Measurements from ENCODE around the gene PEAK3.

PEAK3 gene

DNA sequence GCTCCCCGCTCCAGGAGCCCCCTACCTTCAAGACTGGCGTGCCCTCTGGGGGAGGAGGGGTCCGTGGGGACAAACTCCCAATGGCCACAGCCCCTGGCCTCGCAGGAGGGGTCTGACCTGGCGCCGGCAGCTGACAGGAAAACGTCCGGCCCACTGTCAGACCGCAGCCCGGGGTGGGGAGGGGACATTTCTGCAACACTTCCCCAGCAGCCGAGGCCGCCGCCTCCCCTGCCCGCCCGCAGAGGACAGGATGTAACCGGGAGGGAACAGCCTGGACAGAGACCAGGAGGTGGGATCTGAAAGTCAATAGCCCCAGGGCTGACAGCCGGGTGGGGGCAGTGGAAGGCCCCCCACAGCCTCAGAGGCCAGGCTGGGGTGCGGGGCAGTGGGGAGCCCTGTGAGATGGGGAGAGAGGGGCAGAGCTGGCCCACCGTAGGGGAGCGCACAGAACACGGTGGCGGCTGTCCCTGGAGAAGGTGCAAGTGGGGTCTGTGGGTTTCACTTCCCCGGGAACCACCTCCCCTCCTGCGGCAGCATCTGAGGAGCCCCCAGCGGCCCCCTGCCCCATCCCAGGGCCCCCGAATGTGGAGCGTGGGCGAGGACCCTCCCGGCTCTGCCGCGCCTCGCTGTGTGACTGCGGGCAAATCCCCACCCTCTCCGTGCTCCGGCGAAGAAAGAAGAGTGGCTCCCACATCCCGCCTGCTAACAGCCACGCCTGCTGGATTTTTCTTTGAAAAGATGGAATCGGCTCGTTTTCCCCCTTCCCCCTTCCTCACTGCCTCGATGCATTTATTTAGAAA is at the start of gene PEAK3:
Gene PEAK3 (minus strand): TSS at position 114 of the 800 bp plus-strand sequence. CDS start 1,244 bp downstream, outside the sequence.
- no peak for DNase-seq (ENCODE audit: low read depth in 2 of 2)

DNA sequence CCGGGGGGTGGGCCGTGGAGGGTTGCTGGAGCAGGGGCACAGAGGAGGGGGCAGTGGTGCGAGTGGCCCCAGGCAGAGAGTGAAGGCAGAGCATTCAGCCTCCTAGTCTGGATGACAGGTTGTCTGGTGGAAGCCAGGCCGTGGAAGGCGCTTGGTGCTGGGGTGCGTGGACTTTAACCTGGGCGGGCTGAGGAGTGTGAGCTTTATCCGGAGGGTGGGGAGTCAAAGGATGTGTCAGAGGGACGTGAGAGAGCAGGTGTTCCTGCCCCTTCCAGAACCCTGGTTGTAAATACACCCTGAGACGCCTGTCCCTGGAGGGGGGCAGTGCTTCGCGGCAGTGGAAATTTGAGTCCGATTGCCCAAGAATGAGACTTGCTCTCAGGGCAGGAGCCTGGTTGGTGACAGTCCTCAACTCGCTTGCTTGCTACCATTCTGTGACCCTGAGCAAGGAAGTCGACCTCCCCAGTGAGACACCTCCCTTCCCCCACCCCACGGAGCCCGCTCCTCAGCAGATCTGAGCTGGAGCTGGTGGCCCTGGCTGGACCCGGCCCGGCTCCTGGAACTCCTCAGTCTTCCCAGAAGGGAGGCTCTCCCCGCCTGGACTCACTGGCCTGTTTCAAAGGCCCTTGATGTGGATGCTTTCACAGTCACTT is 48.8 kb upstream of the PEAK3 start:
- DNase-seq (ENCODE audit: low read depth in 2 of 2), result no peak

GRCh38 chr19:2330255-2330631 is 48.3 kb upstream of the PEAK3 start:
- no peak for DNase-seq (ENCODE audit: low read depth in 2 of 2)

- DNase-seq (ENCODE audit: low read depth in 2 of 2), result no peak
These were observed 47.5 kb upstream of the PEAK3 start for GRCh38 chr19:2329501-2329916.

- no peak for DNase-seq (ENCODE audit: low read depth in 2 of 2)
These were observed 47.1 kb upstream of the PEAK3 start for GRCh38 chr19:2329149-2329478.

DNA sequence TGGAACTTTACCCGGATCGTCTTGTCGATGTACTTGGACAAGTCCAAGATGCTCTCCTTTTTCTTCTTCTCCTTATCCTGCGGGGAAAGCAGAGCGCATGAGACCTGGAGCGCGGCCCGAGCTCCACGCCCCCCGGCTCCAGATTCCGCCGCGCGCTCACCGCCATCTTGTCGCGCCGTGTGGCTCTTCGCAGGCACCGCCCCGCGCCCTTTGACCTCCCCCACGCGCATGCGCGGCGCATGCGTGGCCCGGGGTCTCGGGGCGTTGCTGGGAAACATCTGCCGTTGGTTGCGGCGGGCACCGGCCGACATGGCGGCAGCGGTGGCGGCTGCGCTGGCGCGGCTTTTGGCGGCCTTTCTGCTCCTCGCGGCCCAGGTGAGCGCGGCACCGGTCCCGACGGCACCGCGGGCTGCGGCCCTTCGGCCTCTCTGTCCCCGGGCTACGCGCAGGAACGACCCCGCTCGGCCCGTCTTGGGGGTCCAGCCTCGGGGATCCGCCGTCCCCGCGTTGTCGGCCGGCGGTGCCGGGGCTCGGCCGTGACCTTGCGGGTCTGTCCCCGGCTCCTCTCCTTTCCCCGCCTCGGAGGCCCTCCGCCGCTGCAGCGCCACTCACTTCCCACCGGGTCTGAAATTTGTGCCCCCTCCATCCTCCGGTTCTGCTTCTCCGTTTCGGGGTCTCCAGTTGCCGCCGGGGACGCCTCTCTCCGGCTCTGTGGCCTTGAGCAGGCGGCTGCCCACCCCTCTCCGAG is 46.6 kb upstream of the PEAK3 start, which contains the start of the genes LSM7 and SPPL2B:
Gene LSM7 (minus strand): TSS at position 186 of the 748 bp plus-strand sequence. CDS start 20 bp downstream, at position 166.
Gene SPPL2B (plus strand): TSS at position 284 of the 748 bp plus-strand sequence. CDS start 26 bp downstream, at position 310.
- DNase-seq (ENCODE audit: low read depth in 2 of 2), result peak; percentile 83 to 90

DNA sequence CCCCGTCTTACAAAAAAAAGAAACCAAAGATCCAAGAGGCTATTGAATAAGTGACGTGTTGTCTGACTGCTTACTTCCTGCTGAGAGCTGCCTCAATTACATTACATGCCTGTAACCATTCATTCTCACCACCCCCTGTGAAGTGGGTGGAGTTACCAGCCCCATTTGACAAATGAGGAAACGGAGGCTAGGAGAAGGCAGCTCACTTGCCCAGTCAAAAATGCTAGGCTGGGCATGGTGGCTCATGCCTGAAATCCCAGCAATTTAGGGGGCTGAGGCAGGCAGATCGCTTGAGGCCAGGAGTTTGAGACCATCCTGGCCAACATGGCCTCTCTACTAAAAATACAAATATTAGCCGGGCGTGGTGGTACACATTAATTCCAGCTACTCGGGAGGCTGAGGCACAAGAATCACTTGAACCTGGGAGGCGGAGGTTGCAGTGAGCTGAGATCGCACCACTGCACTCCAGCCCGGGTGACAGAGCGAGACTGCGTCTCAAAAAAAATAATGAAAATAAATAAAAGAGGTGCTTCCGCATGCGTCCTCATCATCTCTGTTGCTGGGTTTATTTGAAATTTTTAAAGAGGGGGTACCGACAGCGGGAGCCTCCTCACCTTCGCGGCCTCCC is 45.9 kb upstream of the PEAK3 start:
- peak in 1 of 2 donors; percentile 37 for DNase-seq (ENCODE audit: low read depth in 2 of 2)

GRCh38 chr19:2326699-2327360 is 44.9 kb upstream of the PEAK3 start:
- no peak for DNase-seq (ENCODE audit: low read depth in 2 of 2)

DNA sequence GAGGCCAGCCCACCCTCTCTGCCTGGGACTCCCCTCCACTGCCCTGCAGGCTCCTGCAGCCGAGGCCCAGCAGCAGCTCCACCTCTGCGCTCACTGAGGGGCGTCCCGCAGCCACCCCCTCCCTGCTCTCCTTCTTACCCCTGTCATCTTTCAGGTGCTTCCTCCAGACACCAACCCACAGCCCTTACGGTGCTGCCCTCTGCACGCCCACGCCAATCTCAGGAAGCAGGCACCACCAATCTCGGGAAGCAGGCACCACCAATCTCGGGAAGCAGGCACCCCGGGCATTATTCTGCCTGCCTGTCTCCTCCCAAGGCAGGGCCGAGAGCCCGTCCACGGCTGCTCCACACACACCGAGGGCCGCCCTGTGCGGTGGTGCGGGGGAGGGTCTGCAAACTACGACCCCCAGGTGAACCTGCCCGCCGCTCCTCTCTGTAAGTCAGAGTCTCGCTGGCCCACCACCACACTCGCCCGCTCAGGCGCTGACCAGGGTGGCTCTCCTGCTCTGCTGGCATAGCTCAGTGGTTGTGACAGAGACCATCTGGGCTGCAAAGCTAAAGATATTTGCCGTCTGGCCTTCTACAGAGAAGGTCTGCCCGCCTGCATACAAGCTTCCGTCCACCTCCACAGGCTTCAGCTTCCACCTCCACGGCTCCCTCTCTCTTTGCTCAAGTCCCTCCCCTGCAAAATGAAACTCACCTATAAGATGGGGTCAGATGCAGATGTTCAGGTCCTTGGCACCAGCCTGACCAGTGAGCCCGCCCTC is 43.5 kb upstream of the PEAK3 start:
- no peak for DNase-seq (ENCODE audit: low read depth in 2 of 2)

DNA sequence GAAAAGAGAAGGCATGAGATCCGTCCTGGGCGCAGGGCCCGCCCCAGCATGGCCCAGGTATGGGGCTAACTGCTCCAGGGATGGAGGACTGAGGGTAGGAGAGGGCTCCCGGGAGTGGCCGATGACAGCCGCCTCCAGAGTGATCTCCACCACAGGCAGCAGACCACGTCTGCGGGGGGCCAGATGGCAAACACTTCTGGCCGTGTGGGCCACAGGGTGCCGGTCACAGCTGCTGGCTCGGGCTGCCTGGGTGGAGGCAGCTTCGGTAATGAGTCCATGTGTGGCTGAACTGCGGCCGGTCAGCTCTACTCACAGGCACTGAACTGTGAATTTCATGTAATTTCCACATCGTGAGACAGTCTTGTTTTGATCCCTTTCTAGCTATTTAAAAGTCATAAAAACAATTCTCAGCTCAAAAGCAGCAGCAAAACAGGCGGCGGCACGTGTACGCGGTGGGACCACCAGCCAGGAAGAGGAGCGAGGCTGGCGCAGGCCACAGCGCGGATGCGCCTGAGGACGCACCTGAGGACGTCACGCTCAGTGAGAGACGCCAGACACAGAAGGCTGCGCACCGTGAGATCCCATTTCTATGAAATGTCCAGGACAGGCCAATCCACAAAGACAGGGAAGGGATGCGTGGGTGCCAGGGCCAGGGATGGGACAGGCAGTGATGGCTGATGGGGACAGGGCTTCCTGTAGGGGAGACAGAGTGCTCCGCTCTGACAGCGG is 42.4 kb upstream of the PEAK3 start:
- no peak for DNase-seq (ENCODE audit: low read depth in 2 of 2)

DNA sequence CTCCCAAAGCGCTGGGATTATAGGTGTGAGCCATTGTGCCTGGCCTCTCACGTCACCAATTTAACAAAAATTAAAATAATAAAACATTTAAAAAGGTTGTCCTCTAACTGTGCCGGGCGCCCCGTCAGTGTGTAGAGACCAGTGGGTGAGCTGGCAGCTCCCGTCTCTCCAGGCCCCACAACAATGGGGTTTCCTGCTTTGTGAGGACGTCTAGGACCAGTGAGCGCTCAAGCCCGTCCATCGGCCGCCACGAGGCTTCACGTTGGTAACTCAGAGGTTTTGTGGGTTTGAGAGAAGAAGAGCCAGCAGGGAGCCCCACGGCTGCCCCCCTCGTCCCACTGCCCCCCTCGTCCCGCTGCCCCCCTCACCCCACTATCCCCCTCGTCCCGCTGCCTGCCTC is 41.7 kb upstream of the PEAK3 start:
- DNase-seq (ENCODE audit: low read depth in 2 of 2), result no peak

GRCh38 chr19:2321565-2322283 is 39.7 kb upstream of the PEAK3 start:
- no peak for DNase-seq (ENCODE audit: low read depth in 2 of 2)

DNA sequence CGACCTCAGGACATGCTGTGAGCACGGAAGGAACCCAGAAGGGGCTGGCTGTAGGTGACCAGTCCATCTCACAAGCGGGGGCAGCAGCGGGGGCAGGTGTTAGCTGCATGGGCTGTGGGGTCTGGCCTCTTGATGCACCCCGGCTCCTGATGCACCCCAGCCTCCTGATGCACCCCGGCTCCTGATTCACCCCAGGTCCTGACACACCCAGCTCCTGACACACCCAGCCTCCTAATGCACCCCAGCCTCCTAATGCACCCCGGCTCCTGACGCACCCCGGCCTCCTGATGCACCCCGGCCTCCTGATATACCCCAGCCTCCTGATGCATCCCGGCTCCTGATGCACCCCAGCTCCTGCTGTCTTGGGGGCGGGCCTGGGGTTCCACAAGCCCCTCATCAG is 39.0 kb upstream of the PEAK3 start:
- DNase-seq (ENCODE audit: low read depth in 2 of 2), result no peak

DNA sequence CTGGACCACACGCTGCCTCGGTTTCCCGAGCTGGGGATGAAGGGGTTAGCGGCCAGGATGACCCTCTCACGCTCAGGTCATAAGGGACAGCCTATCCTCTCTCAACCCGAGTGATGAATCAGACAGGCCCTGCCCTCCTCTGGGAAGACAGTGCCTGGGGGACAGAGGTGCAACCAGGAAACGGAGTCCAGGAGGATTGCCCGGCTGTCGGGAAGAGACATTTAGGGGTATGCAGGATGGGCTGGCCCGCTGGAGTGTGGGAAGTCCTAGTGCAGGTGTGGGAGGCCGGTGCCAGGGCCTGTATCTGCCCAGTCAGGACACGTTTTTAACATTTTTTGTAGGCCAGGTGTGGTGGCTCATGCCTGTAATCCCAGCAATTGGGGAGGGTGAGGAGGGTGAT is 38.1 kb upstream of the PEAK3 start:
- DNase-seq (ENCODE audit: low read depth in 2 of 2), result no peak

DNA sequence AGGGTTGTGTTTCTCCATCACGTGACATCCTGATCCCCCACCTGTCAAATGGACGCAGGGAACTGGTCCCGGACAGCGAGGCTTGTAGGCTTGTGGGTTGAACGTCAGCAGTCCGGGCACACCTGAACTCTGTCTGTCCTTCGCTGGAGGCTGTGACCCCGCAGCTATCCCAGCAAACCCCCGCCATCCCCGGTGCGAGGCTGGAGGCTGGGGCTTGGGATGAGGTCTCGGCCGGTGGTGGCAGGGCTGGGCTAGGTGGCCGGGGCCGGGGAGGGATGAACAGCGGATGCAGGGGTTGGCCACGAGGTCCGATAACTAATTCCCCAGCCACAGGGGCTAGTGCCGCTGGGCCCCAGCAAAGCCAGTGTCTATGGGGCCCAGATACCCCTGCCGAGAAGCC is 37.6 kb upstream of the PEAK3 start:
- no peak for DNase-seq (ENCODE audit: low read depth in 2 of 2)

GRCh38 chr19:2318923-2319322 is 36.9 kb upstream of the PEAK3 start:
- no peak for DNase-seq (ENCODE audit: low read depth in 2 of 2)

DNA sequence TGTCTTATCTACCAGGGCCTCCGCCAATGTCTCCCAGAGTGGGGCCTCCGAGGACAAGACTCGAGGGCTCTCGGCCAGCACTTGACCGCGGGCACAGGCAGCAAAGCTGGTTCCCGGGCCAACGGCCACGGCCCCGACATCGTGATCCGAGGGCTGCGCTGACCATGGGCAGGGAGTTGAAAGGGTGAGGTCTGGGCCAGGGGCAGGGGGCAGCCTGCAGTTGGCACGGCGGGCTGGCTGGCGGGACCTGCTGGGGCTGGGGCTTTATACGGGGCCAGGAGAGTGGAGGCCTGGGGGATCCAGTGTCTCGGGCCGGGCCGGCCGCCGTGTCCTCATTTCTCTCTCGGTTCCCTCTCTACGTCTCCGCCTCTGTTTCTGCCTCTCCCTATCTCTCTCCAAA is 35.8 kb upstream of the PEAK3 start:
- DNase-seq (ENCODE audit: low read depth in 2 of 2), result no peak

DNA sequence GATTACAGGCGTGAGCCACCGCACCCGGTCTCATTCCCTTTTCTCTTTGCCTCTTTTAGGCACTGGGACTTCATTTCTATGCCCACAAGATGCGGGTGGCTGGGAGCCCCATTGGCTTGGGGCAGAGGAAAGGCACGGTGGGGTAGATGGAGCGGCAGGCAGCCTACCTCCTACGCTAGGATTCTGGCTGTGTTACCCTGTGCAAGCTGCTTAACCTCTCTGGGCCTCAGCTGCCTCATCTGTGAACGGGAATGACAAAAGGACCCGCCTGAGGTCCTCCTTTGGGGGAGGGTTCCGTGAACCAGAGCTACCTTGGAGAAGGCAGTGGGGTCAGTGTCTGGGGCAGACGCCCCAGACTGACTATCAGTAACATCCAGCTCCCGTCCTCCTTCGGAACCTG is 35.3 kb upstream of the PEAK3 start:
- DNase-seq (ENCODE audit: low read depth in 2 of 2), result no peak

DNA sequence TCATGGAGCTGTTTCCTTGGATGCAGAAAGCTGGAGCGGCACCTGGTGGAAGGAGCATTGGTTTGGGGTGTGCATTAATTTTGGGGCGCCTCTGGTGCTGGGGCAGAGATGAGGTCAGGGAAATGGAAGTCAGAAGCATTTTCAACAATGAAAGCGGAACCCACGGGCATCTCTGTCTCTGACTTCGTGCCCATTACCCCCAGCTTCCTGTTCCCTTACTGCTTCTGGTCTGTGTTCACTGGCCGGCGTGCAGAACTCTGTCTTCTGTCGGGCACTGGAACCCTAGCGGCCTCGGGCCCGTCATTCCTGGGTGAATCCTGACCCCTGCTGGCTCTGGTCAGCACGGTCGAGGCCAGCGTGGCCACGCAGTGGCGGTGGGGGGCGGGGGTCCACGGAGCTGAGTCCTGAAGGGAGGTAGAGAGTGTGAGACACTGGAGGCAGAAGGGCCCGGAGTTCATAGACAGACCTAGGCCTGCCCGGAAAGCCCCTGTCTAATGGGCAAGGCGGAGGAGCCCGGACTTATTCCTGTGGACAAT is 33.9 kb upstream of the PEAK3 start:
- DNase-seq (ENCODE audit: low read depth in 2 of 2), result no peak

Measured in activated CD8-positive, alpha-beta memory T cell treated with anti-CD3 and anti-CD28 coated beads for 4 hours (primary cell).